Sciatic nerve (tissue), 2 donors: ENCODE results near the gene SLC6A2. TPM values are rescaled to one million over a fixed set of nuclear protein-coding genes. Genes with fewer than 3 reads are reported as not detected.
"Not testable (repeated sequence)": the region's sequence is repeated elsewhere in the genome, so short reads cannot be mapped to it uniquely, and the experiment has no call there.

Source experiments
- ATAC-seq: fragments of 200-7000 bp; cut with Tn5 transposase; one replicate; pipeline ENCODE4 v1.9.1; 2020; ENCODE audit warnings: mild to moderate bottlenecking, moderate library complexity
- DNase-seq: peaks from one replicate; pipeline ENCODE4 v3.0.0-alpha.2; 2020; ENCODE audit warnings: low spot score
- intact Hi-C: fragments of 100-400 bp; cut with DNase I; formaldehyde crosslinking; loops from one replicate; pipeline ENCODE4 v1.14.2; 2022
- total RNA-seq: library from RNA; stranded (reverse); fragmentation: NEBNext Ultra II Directional; extraction: Animal tissue kit (Norgen Biotek cat#: 25700); gene quantifications from one replicate; pipeline ENCODE4 v1.2.1, GENCODE V29; 2021
- donor health status: DM: no; HTN: no; CAD: no.
- donor health status: DM: no; HTN: no; CAD: no.

SLC6A2 gene
- total RNA-seq, 1 donor from 2014 or later = 1.1 TPM

DNA sequence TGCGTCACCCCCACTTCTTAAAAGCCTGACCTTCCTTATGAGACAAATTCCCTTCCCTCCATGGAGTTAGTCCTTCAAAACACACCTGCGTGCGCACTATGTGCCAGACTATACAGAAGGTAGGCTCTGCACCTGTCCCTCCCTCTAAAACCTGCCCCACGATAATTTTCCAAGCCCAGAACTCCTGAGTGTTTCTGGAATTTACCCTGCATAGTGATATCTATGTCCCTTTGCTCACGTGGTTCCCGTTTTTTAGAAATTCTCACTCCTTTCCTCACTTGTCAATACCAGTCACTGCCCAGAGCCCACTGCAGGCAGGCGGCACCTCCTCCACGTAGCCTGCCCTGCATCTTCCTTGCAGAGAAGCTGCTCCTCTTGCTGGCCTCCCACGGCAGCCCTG, 82.2 kb downstream of the SLC6A2 start:
- DNase-seq (no peak), ATAC-seq (no peak)
- intact Hi-C loops = no loop called here

GRCh38 chr16:55746081-55746480, 90.3 kb downstream of the SLC6A2 start:
- no peak for DNase-seq
- intact Hi-C loops = no loop called here
- no peak for ATAC-seq

DNA sequence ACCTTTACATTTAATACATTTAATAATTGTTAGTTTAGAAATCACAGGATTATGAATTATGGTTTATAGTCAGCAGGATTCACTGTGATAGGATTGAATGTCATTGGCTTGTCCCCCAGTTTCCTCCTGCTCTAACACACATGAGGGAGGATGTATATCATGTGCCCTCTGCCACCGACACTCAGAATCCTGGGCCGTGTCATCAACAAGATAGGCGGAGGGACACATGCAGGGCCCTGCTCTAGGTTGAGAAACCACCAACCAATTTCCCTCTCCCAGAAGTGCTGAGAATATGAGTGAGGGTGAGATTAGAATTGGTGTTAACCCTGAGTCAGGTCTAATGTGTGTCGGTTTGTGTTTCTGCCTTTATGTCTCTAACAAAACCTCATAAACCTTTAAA, 92.0 kb downstream of the SLC6A2 start:
- intact Hi-C loops = no loop called here
- no peak for DNase-seq
- no peak for ATAC-seq

DNA sequence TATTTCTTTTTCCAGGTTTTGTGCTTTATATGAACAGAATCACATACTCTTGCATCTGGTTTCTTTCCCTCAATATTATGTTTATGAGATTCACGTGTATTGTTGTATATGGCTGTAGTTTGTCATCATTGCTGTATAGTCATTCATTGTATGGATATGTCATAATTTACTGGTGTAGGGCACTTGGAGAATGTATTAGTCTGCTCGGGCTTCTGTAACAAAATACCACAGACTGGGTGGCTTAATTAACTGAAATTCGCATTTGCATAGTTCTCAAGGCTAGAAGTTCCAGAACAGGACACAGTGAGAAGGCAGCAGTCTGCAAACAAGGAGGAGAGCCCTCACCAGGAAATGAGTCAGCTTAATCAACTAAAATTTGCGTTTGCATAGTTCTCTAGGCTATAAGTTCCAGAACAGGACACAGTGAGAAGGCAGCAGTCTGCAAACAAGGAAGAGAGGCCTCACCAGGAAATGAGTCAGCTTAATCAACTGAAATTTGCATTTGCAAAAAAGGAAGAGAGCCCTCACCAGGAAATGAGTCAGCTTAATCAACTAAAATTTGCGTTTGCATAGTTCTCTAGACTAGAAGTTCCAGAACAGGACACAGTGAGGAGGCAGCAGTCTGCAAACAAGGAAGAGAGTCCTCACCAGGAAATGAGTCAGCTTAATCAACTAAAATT, 96.8 kb downstream of the SLC6A2 start:
- ATAC-seq, DNase-seq, intact Hi-C loops: not testable (repeated sequence)

DNA sequence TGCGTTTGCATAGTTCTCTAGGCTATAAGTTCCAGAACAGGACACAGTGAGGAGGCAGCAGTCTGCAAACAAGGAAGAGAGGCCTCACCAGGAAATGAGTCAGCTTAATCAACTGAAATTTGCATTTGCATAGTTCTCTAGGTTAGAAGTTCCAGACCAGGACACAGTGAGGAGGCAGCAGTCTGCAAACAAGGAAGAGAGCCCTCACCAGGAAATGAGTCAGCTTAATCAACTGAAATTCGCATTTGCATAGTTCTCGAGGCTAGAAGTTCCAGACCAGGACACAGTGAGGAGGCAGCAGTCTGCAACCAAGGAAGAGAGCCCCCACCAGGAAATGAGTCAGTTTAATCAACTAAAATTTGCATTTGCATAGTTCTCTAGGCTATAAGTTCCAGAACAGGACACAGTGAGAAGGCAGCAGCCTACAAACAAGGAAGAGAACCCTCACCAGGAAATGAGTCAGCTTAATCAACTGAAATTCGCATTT, 97.4 kb downstream of the SLC6A2 start:
- intact Hi-C loops, DNase-seq, ATAC-seq: not testable (repeated sequence)

Other genes with a start within 250 kb of the SLC6A2 start
- gene MMP2, start 176.8 kb upstream of the SLC6A2 start, total RNA-seq = 193 TPM
- gene LPCAT2, start 146.9 kb upstream of the SLC6A2 start, total RNA-seq = 54.0 TPM
- 2.5 TPM for gene CAPNS2, start 89.3 kb upstream of the SLC6A2 start, total RNA-seq
- gene CES1, start 177.1 kb downstream of the SLC6A2 start, total RNA-seq = 45.2 TPM
- gene CES5A, start 219.4 kb downstream of the SLC6A2 start, total RNA-seq = not detected